HEK293 (cell line): ENCODE measurements around the gene TAS2R42.

Experiments
- ATF2 ChIP-seq: fragments of 450-650 bp; formaldehyde crosslinking; IDR thresholded peaks from 2 replicates; pipeline ENCODE4 v1.5.1; 2016; ENCODE audit warnings: missing biosample characterization, missing genetic modification characterization, low read depth
- CTCF ChIP-seq: fragments of 450-650 bp; formaldehyde crosslinking; IDR thresholded peaks from 2 replicates; pipeline ENCODE4 v1.5.1; 2016; ENCODE audit warnings: missing biosample characterization, missing genetic modification characterization
- HOXA7 ChIP-seq: sonication (generic); formaldehyde crosslinking; IDR thresholded peaks from 2 replicates; pipeline ENCODE4 v1.8.1; 2022; ENCODE audit warnings: missing genetic modification reagents, borderline replicate concordance
- MYNN ChIP-seq: fragments of 450-650 bp; formaldehyde crosslinking; IDR thresholded peaks from 2 replicates; pipeline ENCODE4 v1.5.1; 2016; ENCODE audit warnings: missing biosample characterization, missing genetic modification characterization, borderline replicate concordance
- RBAK ChIP-seq: fragments of 450-650 bp; formaldehyde crosslinking; IDR thresholded peaks from 2 replicates; pipeline ENCODE4 v1.5.1; 2016; ENCODE audit warnings: missing biosample characterization, missing genetic modification characterization
- REST ChIP-seq: fragments of 450-650 bp; formaldehyde crosslinking; IDR thresholded peaks from 2 replicates; pipeline ENCODE4 v1.5.1; 2016; ENCODE audit warnings: missing biosample characterization, missing genetic modification characterization
- ZFP3 ChIP-seq: fragments of 450-650 bp; formaldehyde crosslinking; IDR thresholded peaks from 2 replicates; pipeline ENCODE4 v1.5.1; 2016; ENCODE audit warnings: low read depth, missing biosample characterization, missing genetic modification characterization
- ZNF169 ChIP-seq: fragments of 450-650 bp; formaldehyde crosslinking; IDR thresholded peaks from 2 replicates; pipeline ENCODE4 v1.5.1; 2016; ENCODE audit warnings: missing biosample characterization, missing genetic modification characterization
- ZNF175 ChIP-seq: fragments of 450-650 bp; formaldehyde crosslinking; IDR thresholded peaks from 2 replicates; pipeline ENCODE4 v1.5.1; 2016; ENCODE audit warnings: missing biosample characterization, missing genetic modification characterization
- TF ChIP-seq, protein P1 (sequence below): fragments of 450-650 bp; formaldehyde crosslinking; IDR thresholded peaks from 2 replicates; pipeline ENCODE4 v1.5.1; 2016; ENCODE audit warnings: missing biosample characterization, missing genetic modification characterization

DNA sequence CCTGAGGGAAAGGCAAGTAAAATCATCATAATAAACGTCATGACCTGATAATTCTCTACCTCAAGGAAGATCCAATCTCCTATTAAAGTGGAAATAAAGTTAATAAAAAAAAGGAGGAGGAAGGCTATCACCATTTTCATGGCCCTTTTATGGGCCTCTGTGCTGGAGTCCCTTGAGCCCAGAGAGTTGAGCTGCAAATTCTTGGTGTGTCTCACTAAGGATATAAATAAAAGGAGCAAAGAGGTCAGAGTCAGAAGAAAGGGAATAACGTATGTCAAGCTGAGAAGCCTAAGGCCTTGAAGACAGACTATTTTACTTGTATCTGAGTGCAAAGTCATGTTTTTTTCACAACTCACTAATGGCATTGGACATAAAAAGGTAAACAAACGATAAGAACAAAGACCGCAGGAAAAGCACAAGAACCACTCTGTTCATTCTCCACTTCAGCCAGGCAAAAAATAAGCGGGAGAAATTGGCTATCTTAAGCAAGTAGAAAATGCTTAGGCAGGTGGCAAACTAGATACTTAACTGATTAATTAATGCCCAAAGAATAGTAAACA is 27.8 kb downstream of the TAS2R42 start:
- TF ChIP-seq ZFP3 (tag by site-specific recombination) (no peak), HOXA7 (CRISPR knock-in tag) (no peak), CTCF (tag by site-specific recombination) (no peak), MYNN (no peak), ZNF175 (tag by site-specific recombination) (no peak), RBAK (tag by site-specific recombination) (no peak), ZNF169 (tag by site-specific recombination) (no peak), REST (tag by site-specific recombination) (no peak), ATF2 (tag by site-specific recombination) (no peak)
- TF ChIP-seq, protein P1, sequence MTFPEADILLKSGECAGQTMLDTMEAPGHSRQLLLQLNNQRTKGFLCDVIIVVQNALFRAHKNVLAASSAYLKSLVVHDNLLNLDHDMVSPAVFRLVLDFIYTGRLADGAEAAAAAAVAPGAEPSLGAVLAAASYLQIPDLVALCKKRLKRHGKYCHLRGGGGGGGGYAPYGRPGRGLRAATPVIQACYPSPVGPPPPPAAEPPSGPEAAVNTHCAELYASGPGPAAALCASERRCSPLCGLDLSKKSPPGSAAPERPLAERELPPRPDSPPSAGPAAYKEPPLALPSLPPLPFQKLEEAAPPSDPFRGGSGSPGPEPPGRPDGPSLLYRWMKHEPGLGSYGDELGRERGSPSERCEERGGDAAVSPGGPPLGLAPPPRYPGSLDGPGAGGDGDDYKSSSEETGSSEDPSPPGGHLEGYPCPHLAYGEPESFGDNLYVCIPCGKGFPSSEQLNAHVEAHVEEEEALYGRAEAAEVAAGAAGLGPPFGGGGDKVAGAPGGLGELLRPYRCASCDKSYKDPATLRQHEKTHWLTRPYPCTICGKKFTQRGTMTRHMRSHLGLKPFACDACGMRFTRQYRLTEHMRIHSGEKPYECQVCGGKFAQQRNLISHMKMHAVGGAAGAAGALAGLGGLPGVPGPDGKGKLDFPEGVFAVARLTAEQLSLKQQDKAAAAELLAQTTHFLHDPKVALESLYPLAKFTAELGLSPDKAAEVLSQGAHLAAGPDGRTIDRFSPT (tag by site-specific recombination) = no peak
